Adrenal gland (tissue), 12 donors: ENCODE results near the gene ARID4B. TPM values are rescaled to one million over a fixed set of nuclear protein-coding genes. Genes with fewer than 3 reads are reported as not detected.
A peak's percentile ranks its signal among the peaks of the same experiment; 100 is the strongest.

Experiments
- DNase-seq, 7 donors: peaks; one replicate each; pipeline ENCODE4 v3.0.0-alpha.2; 2019 to 2020
- H3K27ac ChIP-seq, 5 donors: fragments of 200-600 bp; sonication (generic) in 4 of 5; 1 replicate in 3 of 5; 2 replicates in 2 of 5; pipeline versions ENCODE4 v1.5.1 to v1.8.0; 2016 to 2020; ENCODE audit warnings: mild to moderate bottlenecking in 1 of 5
- H3K27me3 ChIP-seq: fragments of 200-600 bp; 2 replicates; pipeline ENCODE4 v1.8.0; 2021
- H3K36me3 ChIP-seq, 2 donors: fragments of 200-600 bp; replicated peaks in 1 of 2; 1 replicate in 1 of 2; 2 replicates in 1 of 2; pipeline versions ENCODE4 v1.5.1 to v1.8.0; 2018 to 2022
- H3K4me1 ChIP-seq, 2 donors: fragments of 200-600 bp; replicated peaks in 1 of 2; 1 replicate in 1 of 2; 2 replicates in 1 of 2; pipeline versions ENCODE4 v1.5.1 to v1.8.0; 2018 to 2021
- H3K4me3 ChIP-seq, 4 donors: fragments of 200-600 bp; sonication (generic) in 3 of 4; one replicate each; pipeline ENCODE4 v1.5.1; 2016 to 2018
- H3K9me3 ChIP-seq, 3 donors: fragments of 200-600 bp; sonication (generic) in 1 of 3; replicated peaks in 1 of 3; 1 replicate in 2 of 3; 2 replicates in 1 of 3; pipeline versions ENCODE4 v1.5.1 to v1.8.0; 2016 to 2021
- POLR2A ChIP-seq, 2 donors: fragments of 450-650 bp; IDR thresholded peaks; one replicate each; pipeline ENCODE4 v1.6.1; 2017; ENCODE audit warnings: antibody characterized with exemption in 2 of 2, mild to moderate bottlenecking in 2 of 2, moderate library complexity in 1 of 2
- WGBS, 4 donors: extraction: QIAGEN DNeasy Blood & Tissue Kit in 2 of 4; methylation state at CpG; one replicate each; pipeline versions ENCODE4 v1.1.5 to v1.1.7; 2013 to 2017; 5-methylcytosine and 5-hydroxymethylcytosine counted together
- intact Hi-C, 2 donors: fragments of 100-400 bp; cut with DNase I; formaldehyde crosslinking; loops; one replicate each; pipeline versions ENCODE4 v1.14.1 to v1.15.0; 2022 to 2023
- polyA plus RNA-seq, 3 donors: library from polyadenylated mRNA; stranded (reverse); fragments of 200-250 nt in 2 of 3; fragments of 350-450 nt in 1 of 3; fragmentation: Illumina TruSeq in 1 of 3; extraction: RNeasy Lipid Tissue Mini Kit (QIAGEN cat#74804) in 1 of 3; gene quantifications; one replicate each; pipeline ENCODE4 v1.2.3, GENCODE V29; 2013 to 2014
- total RNA-seq, 9 donors: library from RNA; depleted of rRNA in 4 of 9; stranded (reverse); fragments of >200 nt in 4 of 9; fragments of 120-200 nt in 1 of 9; fragmentation: NEBNext Ultra II Directional in 1 of 9; extraction: Animal tissue kit (Norgen Biotek cat#: 25700) in 1 of 9; gene quantifications; one replicate each; pipeline versions ENCODE4 v1.1.0 to v1.2.4, GENCODE V29; 2013 to 2023
- TF ChIP-seq, protein P1 (sequence below), 6 experiments: fragments of 450-650 bp in 4 of 6; fragments of 200-600 bp in 2 of 6; sonication (generic) in 1 of 6; IDR thresholded peaks; 1 replicate in 5 of 6; 2 replicates in 1 of 6; pipeline versions ENCODE4 v1.5.1 to v1.8.0; 2016 to 2021; ENCODE audit warnings: antibody characterized with exemption in 6 of 6, mild to moderate bottlenecking in 2 of 6, moderate library complexity in 1 of 6
- donor health status: healthy with polysubstance abuse.
- donor health status: Bipolar disorder and iron deficiency.
- donor health status: DM: yes; HTN: yes; CAD: no.
- donor health status: DM: no; HTN: no; CAD: no.
- donor health status: DM: no; HTN: no; CAD: no.
- donor health status: DM: yes; HTN: yes; CAD: no.

Gene ARID4B
- total and polyA plus RNA-seq, 12 donors = 12.4 to 44.0 (median 28.1) TPM

GRCh38 chr1:235298758-235299157 is 29.2 kb downstream of the ARID4B start:
- Histone ChIP-seq H3K4me3 (no peak overlapping the region), H3K9me3 (no peaks in the 10 kb centered on the region), H3K27ac (no peak overlapping the region), H3K36me3 (no peaks in the 10 kb centered on the region), H3K27me3 (no peaks in the 10 kb centered on the region), H3K4me1 (peaks cover 8 to 47% of the 10 kb centered on the region in 2 donors)
- DNase-seq = no peak
- intact Hi-C loops = no loop called here
- TF ChIP-seq POLR2A (IDR thresholded peaks at IDR 0.05) = no peak
- TF ChIP-seq, protein P1, sequence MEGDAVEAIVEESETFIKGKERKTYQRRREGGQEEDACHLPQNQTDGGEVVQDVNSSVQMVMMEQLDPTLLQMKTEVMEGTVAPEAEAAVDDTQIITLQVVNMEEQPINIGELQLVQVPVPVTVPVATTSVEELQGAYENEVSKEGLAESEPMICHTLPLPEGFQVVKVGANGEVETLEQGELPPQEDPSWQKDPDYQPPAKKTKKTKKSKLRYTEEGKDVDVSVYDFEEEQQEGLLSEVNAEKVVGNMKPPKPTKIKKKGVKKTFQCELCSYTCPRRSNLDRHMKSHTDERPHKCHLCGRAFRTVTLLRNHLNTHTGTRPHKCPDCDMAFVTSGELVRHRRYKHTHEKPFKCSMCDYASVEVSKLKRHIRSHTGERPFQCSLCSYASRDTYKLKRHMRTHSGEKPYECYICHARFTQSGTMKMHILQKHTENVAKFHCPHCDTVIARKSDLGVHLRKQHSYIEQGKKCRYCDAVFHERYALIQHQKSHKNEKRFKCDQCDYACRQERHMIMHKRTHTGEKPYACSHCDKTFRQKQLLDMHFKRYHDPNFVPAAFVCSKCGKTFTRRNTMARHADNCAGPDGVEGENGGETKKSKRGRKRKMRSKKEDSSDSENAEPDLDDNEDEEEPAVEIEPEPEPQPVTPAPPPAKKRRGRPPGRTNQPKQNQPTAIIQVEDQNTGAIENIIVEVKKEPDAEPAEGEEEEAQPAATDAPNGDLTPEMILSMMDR (IDR thresholded peaks at IDR 0.05) = no peak
- 47 to 79% (median 65%) methylated on average over 2 of the region's 2 CpGs for WGBS, 4 donors

DNA sequence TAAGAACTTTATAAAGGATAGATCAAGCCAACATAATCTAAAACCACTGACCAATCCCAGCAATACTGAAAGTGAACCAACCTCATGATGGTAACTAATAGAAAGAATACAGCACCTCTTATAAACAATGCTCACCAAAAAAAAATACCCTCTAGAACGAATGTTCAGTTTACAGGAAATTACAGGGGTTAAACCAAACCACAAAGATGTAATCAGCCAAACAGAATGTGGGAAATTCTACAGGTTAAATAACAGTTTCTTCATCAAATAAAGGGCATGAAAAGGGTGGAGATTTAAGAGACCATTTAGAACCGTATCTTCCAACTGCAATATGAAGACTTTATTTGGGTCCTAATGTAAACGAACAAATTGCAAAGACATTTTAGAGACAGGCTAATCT is 30.4 kb downstream of the ARID4B start:
- Histone ChIP-seq H3K27ac (no peak overlapping the region), H3K36me3 (no peaks in the 10 kb centered on the region), H3K4me3 (no peak overlapping the region), H3K4me1 (peaks cover 8 to 47% of the 10 kb centered on the region in 2 donors), H3K9me3 (no peaks in the 10 kb centered on the region), H3K27me3 (no peaks in the 10 kb centered on the region)
- 69 to 76% (median 74%) methylated on average over 3 of the region's 3 CpGs for WGBS, 4 donors
- no peak for DNase-seq
- intact Hi-C loops = no loop called here
- no peak for TF ChIP-seq POLR2A (IDR thresholded peaks at IDR 0.05)
- TF ChIP-seq, protein P1 (IDR thresholded peaks at IDR 0.05) = no peak

DNA sequence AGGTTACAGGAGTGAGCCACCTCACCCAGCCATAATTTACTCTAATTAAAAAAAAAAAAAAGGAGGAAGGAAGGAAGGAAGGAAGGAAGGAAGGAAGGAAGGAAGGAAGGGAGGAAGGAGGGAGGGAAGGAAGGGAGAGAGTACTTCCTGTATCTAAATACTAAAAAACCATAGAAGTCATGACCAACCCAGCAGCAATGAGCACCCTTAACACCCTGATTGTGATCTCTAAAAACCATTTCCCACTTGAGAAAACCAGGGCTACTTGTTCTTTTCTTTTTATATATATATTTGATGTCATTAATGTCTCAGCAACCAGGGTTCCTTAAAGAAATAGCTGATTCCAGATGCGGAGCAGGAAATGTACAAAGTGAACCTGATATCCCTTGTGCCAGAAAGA is 31.2 kb downstream of the ARID4B start:
- intact Hi-C loops = no loop called here
- WGBS, 4 donors = 93 to 100% (median 98%) methylated on average over 1 of the region's 1 CpG
- TF ChIP-seq, protein P1 (IDR thresholded peaks at IDR 0.05) = no peak
- no peak for TF ChIP-seq POLR2A (IDR thresholded peaks at IDR 0.05)
- no peak overlapping the region for H3K4me3 ChIP-seq
- no peaks in the 10 kb centered on the region for H3K27me3 ChIP-seq
- H3K36me3 ChIP-seq = no peaks in the 10 kb centered on the region
- no peaks in the 10 kb centered on the region for H3K9me3 ChIP-seq
- H3K27ac ChIP-seq = peak overlapping the region in 1 of 5 donors; percentile 31
- peaks cover 8 to 49% of the 10 kb centered on the region in 2 donors for H3K4me1 ChIP-seq
- no peak for DNase-seq

DNA sequence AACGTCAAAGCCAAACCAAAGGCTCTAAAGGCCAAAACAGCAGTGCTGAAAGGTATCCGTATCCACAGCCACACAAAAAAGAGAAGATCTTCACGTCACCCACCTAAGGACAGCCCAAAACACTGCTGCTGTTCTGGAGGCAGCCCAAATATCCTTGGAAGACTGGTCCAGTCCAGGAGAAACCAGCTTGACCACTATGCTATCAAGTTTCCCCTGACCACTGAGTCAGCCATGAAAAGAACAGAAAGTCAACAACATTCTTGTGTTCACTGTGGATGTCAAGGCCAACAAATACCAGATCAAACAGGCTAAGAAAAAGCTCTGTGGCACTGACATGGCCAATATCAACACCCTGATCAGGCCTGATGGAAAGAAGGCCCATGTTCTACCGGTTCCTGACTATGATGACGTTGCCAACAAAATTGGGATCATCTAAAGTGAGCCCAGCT is 32.1 kb downstream of the ARID4B start:
- WGBS, 4 donors = 57 to 72% (median 64%) methylated on average over 5 of the region's 5 CpGs
- Histone ChIP-seq H3K4me1 (peaks cover 8 to 41% of the 10 kb centered on the region in 2 donors), H3K9me3 (no peaks in the 10 kb centered on the region), H3K36me3 (no peaks in the 10 kb centered on the region), H3K27me3 (no peaks in the 10 kb centered on the region), H3K4me3 (no peak overlapping the region), H3K27ac (peak overlapping the region in 3 of 5 donors; percentile 31 to 52 (median 43))
- DNase-seq = peak in 3 of 7 donors; percentile 24 to 54 (median 33)
- intact Hi-C loops = no loop called here
- TF ChIP-seq, protein P1 (IDR thresholded peaks at IDR 0.05) = no peak
- no peak for TF ChIP-seq POLR2A (IDR thresholded peaks at IDR 0.05)
